Trophoblast cell (in vitro differentiated cells and primary cell): ENCODE measurements around the gene KCNAB2.

Experiments
- DNase-seq, 2 donors: peaks; one replicate each; pipeline ENCODE4 v3.0.0-alpha.2; 2016
- H2AFZ ChIP-seq: 2 replicates; pipeline ENCODE4 v1.6.1; 2013; ENCODE audit warnings: low read length, moderate library complexity, mild to moderate bottlenecking; ENCODE audit not compliant: insufficient read depth, poor library complexity
- H2AK5ac ChIP-seq: 2 replicates; pipeline ENCODE4 v1.6.1; 2013; ENCODE audit warnings: mild to moderate bottlenecking, low read length
- H2BK120ac ChIP-seq: 2 replicates; pipeline ENCODE4 v1.6.1; 2013; ENCODE audit warnings: low read length, mild to moderate bottlenecking, moderate library complexity; ENCODE audit not compliant: insufficient read depth, poor library complexity
- H2BK12ac ChIP-seq: 2 replicates; pipeline ENCODE4 v1.6.1; 2013; ENCODE audit warnings: mild to moderate bottlenecking, low read length, moderate library complexity
- H2BK5ac ChIP-seq: 2 replicates; pipeline ENCODE4 v1.6.1; 2013; ENCODE audit warnings: low read length, low read depth, moderate library complexity, mild to moderate bottlenecking; ENCODE audit not compliant: poor library complexity
- H3K14ac ChIP-seq: 2 replicates; pipeline ENCODE4 v1.6.1; 2013; ENCODE audit warnings: mild to moderate bottlenecking, low read length
- H3K18ac ChIP-seq: 2 replicates; pipeline ENCODE4 v1.6.1; 2013; ENCODE audit warnings: mild to moderate bottlenecking, low read length
- H3K23ac ChIP-seq: 2 replicates; pipeline ENCODE4 v1.6.1; 2013; ENCODE audit warnings: low read length
- H3K27ac ChIP-seq: 2 replicates; pipeline ENCODE4 v1.5.1; 2013; ENCODE audit warnings: low read depth, mild to moderate bottlenecking, inconsistent platforms, low read length, moderate library complexity
- H3K27me3 ChIP-seq: 2 replicates; pipeline ENCODE4 v1.6.1; 2013; ENCODE audit warnings: inconsistent platforms, mild to moderate bottlenecking, low read length, moderate library complexity; ENCODE audit not compliant: insufficient read depth
- H3K36me3 ChIP-seq, 2 experiments: 1 replicate in 1 of 2; 2 replicates in 1 of 2; pipeline ENCODE4 v1.6.1; 2013; ENCODE audit warnings: low read length in 2 of 2, mild to moderate bottlenecking in 2 of 2, moderate library complexity in 1 of 2; ENCODE audit not compliant: insufficient read depth in 2 of 2, control insufficient read depth in 1 of 2
- H3K4ac ChIP-seq: 2 replicates; pipeline ENCODE4 v1.6.1; 2013; ENCODE audit warnings: low read depth, mild to moderate bottlenecking, low read length, moderate library complexity
- H3K4me1 ChIP-seq, 2 experiments: 1 replicate in 1 of 2; 2 replicates in 1 of 2; pipeline ENCODE4 v1.6.1; 2013; ENCODE audit warnings: low read length in 2 of 2, mild to moderate bottlenecking in 2 of 2, moderate library complexity in 1 of 2; ENCODE audit not compliant: insufficient read depth in 2 of 2, control insufficient read depth in 1 of 2
- H3K4me2 ChIP-seq: 2 replicates; pipeline ENCODE4 v1.6.1; 2013; ENCODE audit warnings: inconsistent platforms, mild to moderate bottlenecking, low read length, moderate library complexity
- H3K4me3 ChIP-seq: 2 replicates; pipeline ENCODE4 v1.5.1; 2013; ENCODE audit warnings: mild to moderate bottlenecking, low read depth, low read length, inconsistent platforms
- H3K79me1 ChIP-seq: one replicate; pipeline ENCODE4 v1.6.1; 2013; ENCODE audit warnings: low read length
- H3K79me2 ChIP-seq: 2 replicates; pipeline ENCODE4 v1.6.1; 2013; ENCODE audit warnings: low read length, mild to moderate bottlenecking; ENCODE audit not compliant: control insufficient read depth, insufficient read depth, poor library complexity
- H3K9ac ChIP-seq: 2 replicates; pipeline ENCODE4 v1.6.1; 2013; ENCODE audit warnings: mild to moderate bottlenecking, low read length
- H3K9me3 ChIP-seq: 2 replicates; pipeline ENCODE4 v1.6.1; 2013; ENCODE audit warnings: low read depth, mild to moderate bottlenecking, control low read depth, inconsistent platforms, low read length; ENCODE audit not compliant: insufficient read depth
- H4K12ac ChIP-seq: 2 replicates; pipeline ENCODE4 v1.6.1; 2013; ENCODE audit warnings: low read depth, mild to moderate bottlenecking, low read length, moderate library complexity
- H4K8ac ChIP-seq: 2 replicates; pipeline ENCODE4 v1.6.1; 2013; ENCODE audit warnings: low read depth, mild to moderate bottlenecking, low read length, moderate library complexity
- H4K91ac ChIP-seq: one replicate; pipeline ENCODE4 v1.6.1; 2013; ENCODE audit warnings: low read depth, mild to moderate bottlenecking, low read length, moderate library complexity
- WGBS: extraction: QIAGEN DNeasy Blood & Tissue Kit; methylation state at CpG from one replicate; pipeline ENCODE4 v1.1.7; 2013; ENCODE audit warnings: missing lambda C conversion rate; ENCODE audit not compliant: insufficient read length, insufficient coverage; ENCODE audit errors: extremely low coverage; 5-methylcytosine and 5-hydroxymethylcytosine counted together

Gene KCNAB2

DNA sequence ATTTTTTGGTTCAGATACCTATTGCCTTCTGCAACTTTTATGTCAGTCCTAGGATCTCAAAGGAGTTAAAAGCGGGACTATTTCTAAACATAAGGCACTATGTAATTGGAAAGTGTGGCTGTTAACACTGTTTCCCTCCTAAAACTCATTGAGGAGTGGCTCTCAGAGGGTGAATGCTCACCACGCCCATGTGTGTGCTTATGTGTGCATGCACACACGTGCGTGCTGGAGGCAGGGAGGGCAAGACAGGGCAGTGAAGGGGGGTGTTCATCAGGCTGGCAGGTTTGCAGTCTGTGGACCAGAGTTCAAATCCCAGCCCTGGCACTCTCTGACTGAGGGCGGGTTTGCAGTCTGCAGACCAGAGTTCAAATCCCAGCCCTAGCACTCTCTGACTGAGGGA lies 22.4 kb downstream of the KCNAB2 start:
- H4K8ac ChIP-seq, result no peak overlapping the region
- H3K36me3 ChIP-seq, result no peaks in the 10 kb centered on the region
- H2AK5ac ChIP-seq, result no peak overlapping the region
- no peak overlapping the region for H3K9ac ChIP-seq
- no peak overlapping the region for H3K27ac ChIP-seq
- no peak overlapping the region for H2BK120ac ChIP-seq
- H4K91ac ChIP-seq, result no peak overlapping the region
- no CpG with 5 or more reads among the region's 5 CpGs for WGBS
- no peak overlapping the region for H3K4ac ChIP-seq
- no peak overlapping the region for H3K4me2 ChIP-seq
- H2BK5ac ChIP-seq, result no peak overlapping the region
- no peaks in the 10 kb centered on the region for H3K79me2 ChIP-seq
- no peak overlapping the region for H3K23ac ChIP-seq
- no peak overlapping the region for H3K14ac ChIP-seq
- H3K27me3 ChIP-seq, result no peaks in the 10 kb centered on the region
- no peak overlapping the region for H3K4me3 ChIP-seq
- no peak overlapping the region for H4K12ac ChIP-seq
- H3K9me3 ChIP-seq, result no peaks in the 10 kb centered on the region
- H2BK12ac ChIP-seq, result no peak overlapping the region
- no peak for DNase-seq
- H3K18ac ChIP-seq, result no peak overlapping the region
- no peaks in the 10 kb centered on the region for H3K4me1 ChIP-seq
- H2AFZ ChIP-seq, result no peak overlapping the region
- H3K79me1 ChIP-seq, result no peaks in the 10 kb centered on the region

DNA sequence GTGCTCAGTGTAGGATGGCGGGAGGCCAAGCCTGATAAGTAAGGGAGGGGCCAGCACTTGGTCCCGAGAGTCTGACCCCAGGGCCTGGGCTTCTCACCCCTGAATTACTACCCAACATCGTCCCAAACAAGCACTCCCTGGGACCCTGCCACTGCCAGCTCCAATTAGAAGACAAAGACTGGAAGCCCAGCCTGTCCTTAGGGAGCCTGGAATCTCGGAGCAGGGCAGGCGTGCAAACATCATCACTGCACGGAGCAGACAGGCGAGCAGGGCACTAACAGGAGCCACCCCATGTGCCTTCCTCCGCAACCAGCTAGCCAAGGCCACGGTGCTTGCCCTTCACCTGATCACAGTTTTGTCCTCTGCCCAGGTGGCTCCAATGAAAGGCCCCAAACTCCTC lies 23.2 kb downstream of the KCNAB2 start:
- no peak overlapping the region for H2BK120ac ChIP-seq
- H3K4me1 ChIP-seq, result no peaks in the 10 kb centered on the region
- H3K9ac ChIP-seq, result peak overlapping the region; percentile 52
- H4K12ac ChIP-seq, result no peak overlapping the region
- H3K79me1 ChIP-seq, result no peaks in the 10 kb centered on the region
- no peak overlapping the region for H3K23ac ChIP-seq
- no peak for DNase-seq
- no peak overlapping the region for H4K8ac ChIP-seq
- H3K4ac ChIP-seq, result no peak overlapping the region
- no peaks in the 10 kb centered on the region for H3K79me2 ChIP-seq
- no peak overlapping the region for H3K4me3 ChIP-seq
- WGBS, result no CpG with 5 or more reads among the region's 9 CpGs
- H3K9me3 ChIP-seq, result no peaks in the 10 kb centered on the region
- H2BK5ac ChIP-seq, result no peak overlapping the region
- H2AK5ac ChIP-seq, result no peak overlapping the region
- no peaks in the 10 kb centered on the region for H3K27me3 ChIP-seq
- no peak overlapping the region for H2BK12ac ChIP-seq
- H3K36me3 ChIP-seq, result no peaks in the 10 kb centered on the region
- no peak overlapping the region for H3K4me2 ChIP-seq
- no peak overlapping the region for H3K18ac ChIP-seq
- H3K14ac ChIP-seq, result no peak overlapping the region
- no peak overlapping the region for H4K91ac ChIP-seq
- no peak overlapping the region for H3K27ac ChIP-seq
- H2AFZ ChIP-seq, result no peak overlapping the region

- Histone ChIP-seq H3K9ac (no peak overlapping the region), H3K23ac (no peak overlapping the region), H3K27ac (no peak overlapping the region), H3K18ac (no peak overlapping the region), H3K4me3 (no peak overlapping the region), H3K27me3 (no peaks in the 10 kb centered on the region), H2BK12ac (no peak overlapping the region), H4K8ac (no peak overlapping the region), H3K79me1 (no peaks in the 10 kb centered on the region), H4K12ac (no peak overlapping the region), H3K4me1 (no peaks in the 10 kb centered on the region), H2AFZ (no peak overlapping the region), H2AK5ac (no peak overlapping the region), H4K91ac (no peak overlapping the region), H3K79me2 (no peaks in the 10 kb centered on the region), H2BK120ac (no peak overlapping the region), H3K9me3 (no peaks in the 10 kb centered on the region), H3K36me3 (no peaks in the 10 kb centered on the region), H3K14ac (no peak overlapping the region), H2BK5ac (no peak overlapping the region), H3K4me2 (no peak overlapping the region), H3K4ac (no peak overlapping the region)
- no CpG with 5 or more reads among the region's 14 CpGs for WGBS
- DNase-seq, result no peak
Measured at GRCh38 chr1:6069573-6069972, 23.9 kb downstream of the KCNAB2 start.

DNA sequence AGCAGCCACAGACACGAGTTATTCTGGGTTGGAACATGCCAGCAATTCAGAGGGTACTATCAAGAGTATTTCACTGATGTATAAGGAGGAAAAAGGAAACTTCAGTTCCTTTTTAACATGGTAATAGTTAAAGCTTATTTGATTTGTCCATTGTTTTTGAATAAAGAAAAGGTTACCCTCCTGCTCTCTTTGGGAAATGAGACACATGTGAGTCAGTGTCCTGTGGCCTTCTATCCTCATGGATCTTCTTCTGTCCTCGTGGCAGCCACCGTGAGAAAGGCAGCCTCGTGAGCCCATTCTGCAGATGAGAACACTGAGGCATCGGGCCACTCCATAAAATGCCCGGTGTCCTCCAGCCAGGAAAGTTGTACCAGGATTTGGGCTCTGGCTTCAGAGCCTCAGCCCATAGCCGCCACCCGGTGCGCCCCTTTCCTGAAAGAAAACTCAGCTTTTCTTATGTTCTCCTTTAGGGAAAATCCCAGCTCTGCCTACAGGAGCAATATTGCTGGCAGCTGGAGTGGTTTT lies 24.8 kb downstream of the KCNAB2 start:
- H3K79me2 ChIP-seq, result no peaks in the 10 kb centered on the region
- no peaks in the 10 kb centered on the region for H3K36me3 ChIP-seq
- H3K4me2 ChIP-seq, result no peak overlapping the region
- no peak overlapping the region for H4K12ac ChIP-seq
- H4K91ac ChIP-seq, result no peak overlapping the region
- H3K9me3 ChIP-seq, result no peaks in the 10 kb centered on the region
- H3K4me1 ChIP-seq, result no peaks in the 10 kb centered on the region
- no peak overlapping the region for H3K27ac ChIP-seq
- DNase-seq, result no peak
- no peak overlapping the region for H4K8ac ChIP-seq
- H3K4me3 ChIP-seq, result no peak overlapping the region
- H3K79me1 ChIP-seq, result no peaks in the 10 kb centered on the region
- H3K14ac ChIP-seq, result no peak overlapping the region
- H3K23ac ChIP-seq, result no peak overlapping the region
- H2AFZ ChIP-seq, result no peak overlapping the region
- H2BK12ac ChIP-seq, result no peak overlapping the region
- no peaks in the 10 kb centered on the region for H3K27me3 ChIP-seq
- H2BK5ac ChIP-seq, result no peak overlapping the region
- no peak overlapping the region for H2AK5ac ChIP-seq
- no peak overlapping the region for H3K9ac ChIP-seq
- H2BK120ac ChIP-seq, result no peak overlapping the region
- no peak overlapping the region for H3K18ac ChIP-seq
- WGBS, result no CpG with 5 or more reads among the region's 9 CpGs
- H3K4ac ChIP-seq, result no peak overlapping the region
